Neural crest cell (in vitro differentiated cells): ENCODE data around the gene GPATCH4. TPM values are rescaled to one million over a fixed set of nuclear protein-coding genes. Genes with fewer than 3 reads are reported as not detected.

Experiments
- DNase-seq: peaks from one replicate; pipeline ENCODE4 v3.0.0; 2021; ENCODE audit warnings: low read depth, mixed read lengths, low spot score
- H3K27ac Mint-ChIP-seq: one replicate; pipeline ENCODE4 v1.8.0; 2021; ENCODE audit warnings: mild to moderate bottlenecking, mixed read lengths; ENCODE audit not compliant: unreplicated experiment
- H3K27me3 Mint-ChIP-seq: 2 replicates; pipeline ENCODE4 v1.8.0; 2021; ENCODE audit warnings: low read depth, mild to moderate bottlenecking, mixed read lengths
- H3K36me3 Mint-ChIP-seq: 2 replicates; pipeline ENCODE4 v1.8.0; 2021; ENCODE audit warnings: low read depth, mild to moderate bottlenecking, mixed read lengths
- H3K4me1 Mint-ChIP-seq: 2 replicates; pipeline ENCODE4 v1.8.0; 2021; ENCODE audit warnings: mixed read lengths
- H3K4me3 Mint-ChIP-seq: one replicate; pipeline ENCODE4 v1.8.0; 2021; ENCODE audit warnings: mild to moderate bottlenecking, mixed read lengths
- H3K9me3 Mint-ChIP-seq: 2 replicates; pipeline ENCODE4 v1.8.0; 2021; ENCODE audit warnings: mixed read lengths
- CTCF ChIP-seq: fragments of 200-600 bp; sonication (generic); conservative IDR thresholded peaks from 2 replicates; pipeline ENCODE4 v1.5.0; 2021; ENCODE audit warnings: antibody characterized with exemption, mild to moderate bottlenecking
- total RNA-seq: library from RNA; stranded (reverse); gene quantifications from 2 replicates; pipeline ENCODE4 v1.2.1, GENCODE V29; 2021

The GPATCH4 gene
- total RNA-seq, 1 donor from 2014 or later, result 40.6 TPM

GRCh38 chr1:156566436-156566835, 34.8 kb downstream of the GPATCH4 start:
- no peak for TF ChIP-seq CTCF
- no peak overlapping the region for H3K4me3 Mint-ChIP-seq
- H3K9me3 Mint-ChIP-seq, result no peaks in the 10 kb centered on the region
- H3K4me1 Mint-ChIP-seq, result peaks cover 9% of the 10 kb centered on the region
- H3K36me3 Mint-ChIP-seq, result peaks cover 26% of the 10 kb centered on the region
- no peak for DNase-seq
- no peaks in the 10 kb centered on the region for H3K27me3 Mint-ChIP-seq
- H3K27ac Mint-ChIP-seq, result no peak overlapping the region

GRCh38 chr1:156565519-156565918, 35.8 kb downstream of the GPATCH4 start:
- no peak for TF ChIP-seq CTCF
- Mint-ChIP-seq H3K4me1 (no peaks in the 10 kb centered on the region), H3K4me3 (no peak overlapping the region), H3K9me3 (no peaks in the 10 kb centered on the region), H3K27ac (no peak overlapping the region), H3K36me3 (peaks cover 26% of the 10 kb centered on the region), H3K27me3 (no peaks in the 10 kb centered on the region)
- no peak for DNase-seq

- no peak for TF ChIP-seq CTCF
- H3K4me1 Mint-ChIP-seq, result no peaks in the 10 kb centered on the region
- peak overlapping the region; percentile 29 for H3K27ac Mint-ChIP-seq
- H3K4me3 Mint-ChIP-seq, result no peak overlapping the region
- peaks cover 20% of the 10 kb centered on the region for H3K36me3 Mint-ChIP-seq
- no peaks in the 10 kb centered on the region for H3K9me3 Mint-ChIP-seq
- no peak for DNase-seq
- no peaks in the 10 kb centered on the region for H3K27me3 Mint-ChIP-seq
These were observed 40.6 kb downstream of the GPATCH4 start for GRCh38 chr1:156560585-156561163.

GRCh38 chr1:156559797-156560385, 41.4 kb downstream of the GPATCH4 start:
- H3K27me3 Mint-ChIP-seq, result no peaks in the 10 kb centered on the region
- no peak for TF ChIP-seq CTCF
- H3K27ac Mint-ChIP-seq, result no peak overlapping the region
- peaks cover 16% of the 10 kb centered on the region for H3K36me3 Mint-ChIP-seq
- no peak overlapping the region for H3K4me3 Mint-ChIP-seq
- no peaks in the 10 kb centered on the region for H3K9me3 Mint-ChIP-seq
- DNase-seq, result no peak
- no peaks in the 10 kb centered on the region for H3K4me1 Mint-ChIP-seq

- no peak overlapping the region for H3K27ac Mint-ChIP-seq
- DNase-seq, result no peak
- H3K4me3 Mint-ChIP-seq, result no peak overlapping the region
- no peaks in the 10 kb centered on the region for H3K27me3 Mint-ChIP-seq
- no peaks in the 10 kb centered on the region for H3K9me3 Mint-ChIP-seq
- peaks cover 12% of the 10 kb centered on the region for H3K36me3 Mint-ChIP-seq
- H3K4me1 Mint-ChIP-seq, result no peaks in the 10 kb centered on the region
- TF ChIP-seq CTCF, result no peak
These were observed 42.0 kb downstream of the GPATCH4 start for GRCh38 chr1:156559086-156559796.
